Measurements from ENCODE around the gene GOLGA6L10.
"Not testable (repeated sequence)": the region's sequence is repeated elsewhere in the genome, so short reads cannot be mapped to it uniquely, and the experiment has no call there.

- TF ChIP-seq CTCF (conservative IDR thresholded peaks at IDR 0.05 in 1 of 2, IDR thresholded peaks at IDR 0.05 in 1 of 2; ENCODE audit: low read depth in 1 of 2, low read length in 2 of 2); EZH2 (IDR thresholded peaks at IDR 0.05; ENCODE audit: low read length, missing control alignments): not testable (repeated sequence)
Measured at GRCh38 chr15:82392077-82392476, 42.8 kb upstream of the GOLGA6L10 start.
